Measurements from ENCODE around the gene LCE1F. TPM values are rescaled to one million over a fixed set of nuclear protein-coding genes. Genes with fewer than 3 reads are reported as not detected.

LCE1F gene, protein sequence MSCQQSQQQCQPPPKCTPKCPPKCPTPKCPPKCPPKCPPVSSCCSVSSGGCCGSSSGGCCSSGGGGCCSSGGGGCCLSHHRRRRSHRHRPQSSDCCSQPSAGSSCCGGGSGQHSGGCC
- not detected for total RNA-seq
- long read RNA-seq = 0 reads

DNA sequence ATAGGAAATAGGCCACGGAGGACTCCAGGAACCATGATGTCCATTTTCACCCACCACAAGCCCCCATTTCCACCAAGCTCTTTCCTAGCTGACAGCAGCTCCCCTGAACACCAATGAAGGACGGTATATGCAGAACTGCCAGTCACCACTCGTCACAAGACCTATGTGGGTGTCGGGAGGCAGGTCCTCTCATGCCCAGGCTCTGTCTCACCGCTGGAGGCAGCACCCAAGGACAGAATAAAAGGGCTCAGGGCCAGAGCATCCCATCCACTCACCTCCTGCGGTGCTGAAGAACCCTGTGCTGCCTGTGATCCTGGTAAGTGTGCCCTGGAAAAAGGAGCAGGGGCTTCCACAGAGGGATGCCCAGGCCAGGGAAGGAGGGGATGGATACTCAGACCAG is at the start of gene LCE1F:
TSS of gene LCE1F (plus strand) at position 266 of the 400 bp plus-strand sequence. CDS start 1,232 bp downstream, outside the sequence.
- Histone ChIP-seq H3K27me3 (ENCODE audit: low read depth) (no peaks in the 10 kb centered on the region), H3K4me3 (no peak within 1 kb of the TSS), H3K4me1 (no peaks in the 10 kb centered on the region), H3K27ac (no peak within 1 kb of the TSS), H3K36me3 (no peaks in the 10 kb centered on the region), H3K9me3 (no peaks in the 10 kb centered on the region)
- intact Hi-C loops (cut with DNase I) = no loop called here
- ATAC-seq (no peak), DNase-seq (no peak)
- TF ChIP-seq, protein P1, sequence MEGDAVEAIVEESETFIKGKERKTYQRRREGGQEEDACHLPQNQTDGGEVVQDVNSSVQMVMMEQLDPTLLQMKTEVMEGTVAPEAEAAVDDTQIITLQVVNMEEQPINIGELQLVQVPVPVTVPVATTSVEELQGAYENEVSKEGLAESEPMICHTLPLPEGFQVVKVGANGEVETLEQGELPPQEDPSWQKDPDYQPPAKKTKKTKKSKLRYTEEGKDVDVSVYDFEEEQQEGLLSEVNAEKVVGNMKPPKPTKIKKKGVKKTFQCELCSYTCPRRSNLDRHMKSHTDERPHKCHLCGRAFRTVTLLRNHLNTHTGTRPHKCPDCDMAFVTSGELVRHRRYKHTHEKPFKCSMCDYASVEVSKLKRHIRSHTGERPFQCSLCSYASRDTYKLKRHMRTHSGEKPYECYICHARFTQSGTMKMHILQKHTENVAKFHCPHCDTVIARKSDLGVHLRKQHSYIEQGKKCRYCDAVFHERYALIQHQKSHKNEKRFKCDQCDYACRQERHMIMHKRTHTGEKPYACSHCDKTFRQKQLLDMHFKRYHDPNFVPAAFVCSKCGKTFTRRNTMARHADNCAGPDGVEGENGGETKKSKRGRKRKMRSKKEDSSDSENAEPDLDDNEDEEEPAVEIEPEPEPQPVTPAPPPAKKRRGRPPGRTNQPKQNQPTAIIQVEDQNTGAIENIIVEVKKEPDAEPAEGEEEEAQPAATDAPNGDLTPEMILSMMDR (IDR thresholded peaks at IDR 0.05) = no peak

DNA sequence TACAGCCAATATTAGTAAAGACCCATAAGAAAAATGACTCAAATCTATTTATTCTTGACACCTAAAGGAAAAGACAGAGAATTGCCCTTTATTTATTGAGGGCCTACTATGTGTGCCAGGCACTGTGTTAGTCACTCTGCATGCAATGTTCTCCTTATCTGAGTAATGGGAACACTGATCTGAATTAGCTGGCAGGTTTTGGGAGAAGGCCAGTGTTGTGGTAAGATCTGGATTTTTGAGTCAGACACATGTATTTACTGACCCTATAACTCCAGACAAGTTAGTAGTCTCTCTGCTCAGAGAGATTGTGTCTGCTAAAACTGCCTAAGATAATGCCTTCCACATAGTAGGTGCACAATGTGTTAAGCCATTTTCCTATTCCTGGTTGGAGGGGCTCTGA is 49.7 kb upstream of the LCE1F start:
- ATAC-seq (no peak), DNase-seq (no peak)
- Histone ChIP-seq H3K27me3 (ENCODE audit: low read depth) (no peaks in the 10 kb centered on the region), H3K27ac (no peak overlapping the region), H3K4me1 (no peaks in the 10 kb centered on the region), H3K9me3 (no peaks in the 10 kb centered on the region), H3K36me3 (no peaks in the 10 kb centered on the region), H3K4me3 (no peak overlapping the region)
- intact Hi-C loops (cut with DNase I) = no loop called here
- TF ChIP-seq, protein P1 (IDR thresholded peaks at IDR 0.05) = no peak

DNA sequence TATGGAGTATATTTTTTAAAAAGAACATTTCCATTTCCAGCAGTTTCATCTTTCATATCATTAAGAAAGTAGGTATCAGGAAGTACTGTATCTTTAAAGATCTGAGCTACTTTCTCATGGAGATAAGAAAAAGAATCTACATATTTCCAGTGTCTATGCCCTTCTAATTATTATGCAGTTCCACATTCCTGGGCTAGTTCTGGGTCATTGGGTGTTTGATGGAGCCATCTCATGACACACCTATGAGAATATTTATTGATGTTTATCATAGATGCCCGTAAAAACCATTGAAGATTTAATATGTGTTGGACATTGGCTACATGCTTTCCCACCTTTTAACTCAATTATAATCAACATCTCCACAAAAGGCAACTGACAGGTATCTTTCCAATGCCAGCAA is 46.0 kb upstream of the LCE1F start:
- no peak for DNase-seq
- H3K27ac ChIP-seq = no peak overlapping the region
- no peaks in the 10 kb centered on the region for H3K36me3 ChIP-seq
- ATAC-seq = no peak
- no peaks in the 10 kb centered on the region for H3K4me1 ChIP-seq
- TF ChIP-seq, protein P1 (IDR thresholded peaks at IDR 0.05) = no peak
- intact Hi-C loops (cut with DNase I) = no loop called here
- H3K4me3 ChIP-seq = no peak overlapping the region
- H3K9me3 ChIP-seq = no peaks in the 10 kb centered on the region
- H3K27me3 ChIP-seq (ENCODE audit: low read depth) = no peaks in the 10 kb centered on the region

DNA sequence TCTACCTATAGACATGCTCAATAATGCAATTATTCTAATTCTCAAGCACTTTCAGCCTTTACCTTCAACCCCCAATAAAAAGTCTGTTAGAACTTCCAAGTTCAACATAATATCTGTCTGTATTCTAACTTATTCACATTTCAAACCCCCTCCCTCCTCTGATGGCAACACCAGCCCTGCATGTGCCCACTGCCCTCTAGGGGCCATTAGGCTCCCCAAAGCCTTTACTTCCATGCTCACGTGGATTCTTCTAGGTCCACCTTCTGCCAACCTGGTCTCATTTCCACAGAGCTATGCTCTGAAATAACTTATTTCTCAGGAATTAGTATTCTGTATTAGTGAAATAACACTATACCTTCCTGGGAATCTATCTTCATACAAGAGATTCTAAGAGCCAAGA is 39.3 kb upstream of the LCE1F start:
- H3K9me3 ChIP-seq = no peaks in the 10 kb centered on the region
- DNase-seq = no peak
- H3K27ac ChIP-seq = no peak overlapping the region
- ATAC-seq = no peak
- intact Hi-C loops (cut with DNase I) = no loop called here
- no peaks in the 10 kb centered on the region for H3K36me3 ChIP-seq
- TF ChIP-seq, protein P1 (IDR thresholded peaks at IDR 0.05) = no peak
- H3K4me1 ChIP-seq = no peaks in the 10 kb centered on the region
- H3K4me3 ChIP-seq = no peak overlapping the region
- no peaks in the 10 kb centered on the region for H3K27me3 ChIP-seq (ENCODE audit: low read depth)

DNA sequence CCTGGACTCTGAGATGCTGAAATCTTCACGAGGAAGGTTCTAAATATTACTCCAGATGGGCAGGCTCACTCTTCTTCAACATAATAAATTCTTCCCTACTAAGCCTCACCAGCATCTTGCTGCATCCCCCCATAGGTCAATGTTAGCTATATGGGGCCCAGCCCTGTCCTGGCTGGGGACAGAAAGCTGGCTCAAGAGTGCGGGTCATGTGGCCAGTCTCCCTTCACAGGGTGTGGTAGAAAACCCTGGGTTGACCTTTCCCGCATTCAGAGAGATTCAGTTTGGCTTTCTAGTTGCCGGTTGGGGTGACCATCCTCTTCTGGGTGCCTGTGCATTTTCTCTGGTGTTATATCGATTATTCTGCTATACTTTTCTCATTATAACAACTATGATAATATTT is 36.9 kb upstream of the LCE1F start:
- ATAC-seq (no peak), DNase-seq (no peak)
- Histone ChIP-seq H3K36me3 (no peaks in the 10 kb centered on the region), H3K27me3 (ENCODE audit: low read depth) (no peaks in the 10 kb centered on the region), H3K27ac (no peak overlapping the region), H3K4me1 (no peaks in the 10 kb centered on the region), H3K4me3 (no peak overlapping the region), H3K9me3 (no peaks in the 10 kb centered on the region)
- TF ChIP-seq, protein P1 (IDR thresholded peaks at IDR 0.05) = no peak
- intact Hi-C loops (cut with DNase I) = no loop called here

DNA sequence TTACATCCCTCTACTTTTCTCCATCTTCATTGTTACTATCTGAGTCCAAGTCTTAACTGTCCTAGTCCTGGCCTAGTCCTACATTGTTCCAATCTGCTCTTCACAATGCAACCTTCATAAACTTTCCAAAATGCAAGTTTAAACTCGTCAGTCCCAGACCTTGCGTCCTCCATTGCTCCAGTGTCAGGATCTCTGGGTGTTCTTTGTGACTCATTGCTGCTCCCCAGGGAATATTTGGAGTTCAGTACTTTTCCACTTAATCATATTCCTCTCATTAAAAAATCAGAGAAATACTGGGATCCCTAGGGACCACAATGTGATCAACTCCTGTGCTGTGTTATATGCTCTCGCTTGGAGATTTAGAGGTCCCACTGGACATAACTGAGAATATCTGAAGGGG is 35.1 kb upstream of the LCE1F start:
- H3K27me3 ChIP-seq (ENCODE audit: low read depth) = no peaks in the 10 kb centered on the region
- intact Hi-C loops (cut with DNase I) = no loop called here
- no peak for ATAC-seq

More for the DNA sequence above, 35.1 kb upstream of the LCE1F start:
- Histone ChIP-seq H3K4me3 (no peak overlapping the region), H3K27ac (no peak overlapping the region), H3K9me3 (no peaks in the 10 kb centered on the region), H3K36me3 (no peaks in the 10 kb centered on the region), H3K4me1 (no peaks in the 10 kb centered on the region)
- TF ChIP-seq, protein P1 (IDR thresholded peaks at IDR 0.05) = no peak
- no peak for DNase-seq
